22Rv1 (cell line): ENCODE results near the gene CIB4.

Experiments
- H3K27ac ChIP-seq: fragments of 450-650 bp; 2 replicates; pipeline ENCODE4 v1.5.1; 2017
- ZFX ChIP-seq: fragments of 450-650 bp; IDR thresholded peaks from 2 replicates; pipeline ENCODE4 v1.6.1; 2017; ENCODE audit warnings: antibody characterized with exemption, borderline replicate concordance
- TF ChIP-seq, protein P1 (sequence below): fragments of 450-650 bp; IDR thresholded peaks from 2 replicates; pipeline ENCODE4 v1.5.1; 2017; ENCODE audit warnings: mild to moderate bottlenecking

The CIB4 gene

DNA sequence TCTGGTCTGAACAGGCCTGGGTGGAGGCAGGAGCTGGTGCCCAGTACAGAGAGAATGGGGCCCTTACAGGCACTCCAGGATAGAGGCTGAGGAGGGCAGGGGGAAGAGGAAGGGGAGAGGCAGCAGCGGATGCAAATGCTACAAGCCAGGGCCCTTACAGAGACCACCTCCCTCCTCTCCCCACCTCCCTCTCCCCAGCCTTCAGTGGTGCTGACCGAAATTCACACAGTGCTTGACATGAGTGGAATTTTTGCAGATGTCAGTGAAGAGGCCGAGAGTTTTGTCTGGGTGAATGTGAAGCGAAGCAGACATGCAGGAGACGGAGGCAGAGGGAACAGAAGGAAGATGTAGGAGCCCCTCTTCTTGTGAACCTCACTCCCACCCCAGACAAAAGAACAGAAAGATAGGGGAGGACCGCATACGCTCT is 31.9 kb downstream of the CIB4 start:
- no peak overlapping the region for H3K27ac ChIP-seq
- no peak for TF ChIP-seq ZFX
- TF ChIP-seq, protein P1, sequence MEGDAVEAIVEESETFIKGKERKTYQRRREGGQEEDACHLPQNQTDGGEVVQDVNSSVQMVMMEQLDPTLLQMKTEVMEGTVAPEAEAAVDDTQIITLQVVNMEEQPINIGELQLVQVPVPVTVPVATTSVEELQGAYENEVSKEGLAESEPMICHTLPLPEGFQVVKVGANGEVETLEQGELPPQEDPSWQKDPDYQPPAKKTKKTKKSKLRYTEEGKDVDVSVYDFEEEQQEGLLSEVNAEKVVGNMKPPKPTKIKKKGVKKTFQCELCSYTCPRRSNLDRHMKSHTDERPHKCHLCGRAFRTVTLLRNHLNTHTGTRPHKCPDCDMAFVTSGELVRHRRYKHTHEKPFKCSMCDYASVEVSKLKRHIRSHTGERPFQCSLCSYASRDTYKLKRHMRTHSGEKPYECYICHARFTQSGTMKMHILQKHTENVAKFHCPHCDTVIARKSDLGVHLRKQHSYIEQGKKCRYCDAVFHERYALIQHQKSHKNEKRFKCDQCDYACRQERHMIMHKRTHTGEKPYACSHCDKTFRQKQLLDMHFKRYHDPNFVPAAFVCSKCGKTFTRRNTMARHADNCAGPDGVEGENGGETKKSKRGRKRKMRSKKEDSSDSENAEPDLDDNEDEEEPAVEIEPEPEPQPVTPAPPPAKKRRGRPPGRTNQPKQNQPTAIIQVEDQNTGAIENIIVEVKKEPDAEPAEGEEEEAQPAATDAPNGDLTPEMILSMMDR = no peak

DNA sequence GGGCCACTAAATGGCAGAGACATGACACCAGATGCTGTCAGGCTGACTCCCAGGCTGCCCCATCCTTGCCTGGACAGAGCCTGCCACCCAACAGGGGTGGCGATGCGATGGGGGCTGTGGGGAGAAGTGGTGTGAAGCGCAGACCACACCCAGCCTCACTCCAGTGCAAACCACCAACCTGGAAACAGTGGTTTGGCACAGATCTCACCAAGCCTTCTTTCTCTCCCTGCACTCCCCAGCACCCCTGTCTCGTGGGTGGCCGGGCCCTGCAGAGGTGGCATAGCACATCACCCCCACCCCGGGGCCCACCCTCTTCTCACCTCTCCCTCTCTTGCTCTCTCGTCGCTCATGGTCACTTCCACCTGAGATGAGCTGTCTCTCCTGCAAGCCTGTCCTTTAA is 32.6 kb downstream of the CIB4 start:
- H3K27ac ChIP-seq = no peak overlapping the region
- TF ChIP-seq ZFX = no peak
- TF ChIP-seq, protein P1 = no peak

DNA sequence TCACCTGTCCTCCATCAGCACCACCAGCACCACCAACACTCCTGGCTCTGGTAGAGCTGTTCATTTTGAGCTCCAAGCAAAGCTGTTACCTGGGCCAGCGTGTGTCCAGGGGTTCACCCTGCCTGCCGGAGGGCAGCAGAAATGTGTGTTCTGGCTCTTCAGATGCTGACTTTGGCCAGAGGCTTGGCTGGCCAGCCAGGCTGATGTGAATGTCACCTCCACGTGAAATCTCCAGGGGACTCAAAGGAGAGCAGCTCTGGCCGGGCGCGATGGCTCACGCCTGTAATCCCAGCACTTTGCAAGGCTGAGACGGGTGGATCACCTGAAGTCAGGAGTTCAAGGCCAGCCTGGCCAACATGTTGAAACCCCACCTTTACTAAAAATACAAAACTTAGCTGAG is 33.5 kb downstream of the CIB4 start:
- TF ChIP-seq, protein P1 = no peak
- TF ChIP-seq ZFX = no peak
- H3K27ac ChIP-seq = no peak overlapping the region

DNA sequence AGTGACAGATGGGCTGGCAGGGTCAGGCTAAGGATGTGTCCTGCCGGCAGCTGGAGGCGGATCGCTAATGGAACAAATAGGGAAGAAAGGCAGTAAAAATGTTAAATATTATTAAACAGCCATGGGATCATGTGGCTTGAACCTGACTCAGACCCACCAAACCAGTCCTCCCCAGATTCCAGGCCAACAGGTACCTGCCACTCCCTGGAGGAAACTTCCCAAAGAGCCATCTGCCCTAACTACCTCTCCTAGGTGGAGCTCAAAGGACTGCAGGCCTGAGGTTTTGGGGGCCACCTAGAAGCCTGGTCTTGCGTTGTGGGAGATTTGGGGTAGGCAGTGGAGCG is 34.3 kb downstream of the CIB4 start:
- TF ChIP-seq, protein P1 = no peak
- TF ChIP-seq ZFX = no peak
- no peak overlapping the region for H3K27ac ChIP-seq

DNA sequence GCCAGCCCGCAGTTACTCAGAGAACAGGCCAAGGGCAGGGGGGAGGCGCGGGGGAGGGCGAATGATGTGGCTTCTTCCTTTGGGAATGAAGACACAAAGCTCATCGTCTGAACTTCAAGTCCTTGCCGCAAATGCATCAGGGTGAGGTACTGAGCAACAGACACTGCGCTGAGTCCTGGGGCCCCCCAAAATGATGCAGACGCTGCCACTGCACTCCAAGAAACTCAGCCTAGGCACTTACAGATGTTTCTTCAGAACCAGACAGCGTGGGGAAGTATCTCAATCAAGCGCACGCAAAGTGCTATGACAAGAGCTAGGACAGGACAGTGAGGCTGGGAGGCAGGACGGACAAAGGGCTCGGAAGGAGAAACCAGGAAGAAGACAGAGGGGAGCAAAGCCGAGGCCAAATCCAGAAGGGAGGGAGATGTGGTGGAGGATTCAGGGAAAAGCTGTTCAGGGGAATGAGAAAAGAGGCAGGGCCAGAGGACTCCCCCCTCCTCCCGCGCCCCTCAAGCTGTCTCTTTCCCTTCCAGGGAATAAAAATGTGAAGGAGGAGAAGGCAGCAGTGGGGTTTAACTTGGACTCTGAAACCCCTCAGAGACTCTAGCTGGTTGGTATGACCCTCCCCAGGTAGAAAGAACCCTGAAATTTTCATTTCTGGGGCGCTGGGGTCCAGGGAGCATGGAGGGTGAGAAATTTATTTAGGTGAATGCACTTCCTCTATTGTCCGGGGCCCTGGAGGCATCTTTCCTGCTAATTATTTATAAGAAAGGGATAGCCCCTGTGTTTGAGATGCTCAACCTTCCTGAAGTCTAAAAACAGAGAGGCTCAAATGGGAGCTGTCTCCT is 34.9 kb downstream of the CIB4 start:
- H3K27ac ChIP-seq = no peak overlapping the region
- TF ChIP-seq, protein P1 = no peak
- no peak for TF ChIP-seq ZFX

DNA sequence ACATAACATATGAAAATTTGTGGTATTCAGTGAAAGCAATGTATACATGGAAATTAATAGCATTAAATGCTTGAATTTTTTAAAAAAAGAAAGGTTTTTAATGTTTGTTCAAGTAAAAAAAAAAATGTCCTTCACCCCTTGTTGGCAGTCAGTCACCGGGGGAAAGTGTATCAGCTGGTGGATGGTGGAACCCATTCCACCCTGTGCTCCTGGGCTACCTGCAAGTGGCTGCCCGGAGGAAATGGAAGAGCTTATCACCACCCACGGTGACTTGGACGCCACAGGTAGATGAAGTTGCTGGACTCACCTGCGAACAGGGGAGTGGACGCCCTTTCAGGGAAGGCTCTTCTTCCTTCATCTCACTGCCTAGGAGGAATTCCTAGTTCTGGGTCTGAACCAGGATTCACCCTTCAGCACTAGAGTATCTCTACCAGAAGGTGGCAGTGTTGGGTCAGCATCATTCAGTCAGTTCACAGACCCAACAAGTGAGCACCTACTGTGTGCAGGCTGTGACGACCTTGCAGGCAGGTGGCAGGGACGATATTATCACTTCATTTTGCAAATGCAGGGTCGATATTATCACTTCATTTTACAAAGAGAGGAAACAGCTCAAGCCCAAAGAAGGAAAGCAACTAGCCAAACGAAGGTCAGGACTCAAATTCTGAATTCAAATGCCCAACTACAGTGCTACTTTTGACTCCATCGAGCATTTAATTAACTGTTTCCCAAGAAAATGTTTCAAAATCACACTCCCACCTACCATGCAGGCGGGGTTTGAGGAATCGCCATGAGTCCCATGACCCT is 35.8 kb downstream of the CIB4 start:
- no peak overlapping the region for H3K27ac ChIP-seq
- TF ChIP-seq, protein P1 = peak; percentile 85
- TF ChIP-seq ZFX = no peak

DNA sequence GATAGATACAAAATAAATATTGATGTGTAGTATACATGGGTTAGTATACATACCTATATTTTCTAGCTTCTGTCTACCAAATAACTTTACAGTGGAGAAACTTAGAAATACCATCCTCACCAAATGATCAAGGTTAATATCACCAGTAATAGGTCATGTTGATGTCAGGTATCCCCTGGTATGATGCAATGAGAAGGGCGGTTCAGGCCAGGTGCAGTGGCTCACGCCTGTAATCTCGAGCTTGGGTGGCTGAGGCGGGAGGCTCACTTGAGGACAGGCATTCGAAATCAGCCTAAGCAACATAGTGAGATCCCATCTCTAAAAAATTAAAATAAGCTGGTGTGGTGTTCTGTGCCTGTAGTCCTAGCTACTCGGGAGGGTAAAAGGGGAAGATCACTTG is 38.6 kb downstream of the CIB4 start:
- TF ChIP-seq, protein P1 = no peak
- no peak for TF ChIP-seq ZFX
- no peak overlapping the region for H3K27ac ChIP-seq
